ENCODE measurements around the gene CACNA1I.

Gene CACNA1I

GRCh38 chr22:39665229-39665628, 94.7 kb downstream of the CACNA1I start:
- Histone ChIP-seq H3K27ac (ENCODE audit: poor library complexity, severe bottlenecking) (no peak overlapping the region), H3K4me3 (ENCODE audit: severe bottlenecking) (no peak overlapping the region)
- ATAC-seq (ENCODE audit: low read depth) = 0 out of 3 replicates have a peak, but pooled peaks have one; percentile 5

GRCh38 chr22:39665661-39666431, 95.3 kb downstream of the CACNA1I start:
- no peak for TF ChIP-seq CTCF (IDR thresholded peaks at IDR 0.05; ENCODE audit: poor library complexity, severe bottlenecking)
- Histone ChIP-seq H3K4me1 (ENCODE audit: insufficient read depth, poor library complexity, severe bottlenecking) (no peaks in the 10 kb centered on the region), H3K36me3 (ENCODE audit: low read depth) (no peaks in the 10 kb centered on the region), H3K27ac (ENCODE audit: poor library complexity, severe bottlenecking) (no peak overlapping the region), H3K9me3 (ENCODE audit: severe bottlenecking) (no peaks in the 10 kb centered on the region), H3K27me3 (ENCODE audit: insufficient read depth, poor library complexity, severe bottlenecking) (peaks cover 6% of the 10 kb centered on the region), H3K4me3 (ENCODE audit: severe bottlenecking) (no peak overlapping the region)
- DNase-seq (ENCODE audit: low spot score) (no peak), ATAC-seq (ENCODE audit: low read depth) (no peak)

More at GRCh38 chr22:39665229-39665628, 94.7 kb downstream of the CACNA1I start:
- H3K36me3 ChIP-seq (ENCODE audit: low read depth) = no peaks in the 10 kb centered on the region
- no peak for DNase-seq (ENCODE audit: low spot score)
- no peak for TF ChIP-seq CTCF (IDR thresholded peaks at IDR 0.05; ENCODE audit: poor library complexity, severe bottlenecking)
- no peaks in the 10 kb centered on the region for H3K4me1 ChIP-seq (ENCODE audit: insufficient read depth, poor library complexity, severe bottlenecking)
- H3K27me3 ChIP-seq (ENCODE audit: insufficient read depth, poor library complexity, severe bottlenecking) = peaks cover 6% of the 10 kb centered on the region
- no peaks in the 10 kb centered on the region for H3K9me3 ChIP-seq (ENCODE audit: severe bottlenecking)

- no peaks in the 10 kb centered on the region for H3K4me1 ChIP-seq (ENCODE audit: insufficient read depth, poor library complexity, severe bottlenecking)
- DNase-seq (ENCODE audit: low spot score) (no peak), ATAC-seq (ENCODE audit: low read depth) (no peak)
- H3K36me3 ChIP-seq (ENCODE audit: low read depth) = no peaks in the 10 kb centered on the region
- peaks cover 6% of the 10 kb centered on the region for H3K9me3 ChIP-seq (ENCODE audit: severe bottlenecking)
- TF ChIP-seq CTCF (IDR thresholded peaks at IDR 0.05; ENCODE audit: poor library complexity, severe bottlenecking) = no peak
- H3K27me3 ChIP-seq (ENCODE audit: insufficient read depth, poor library complexity, severe bottlenecking) = peaks cover 4% of the 10 kb centered on the region
- no peak overlapping the region for H3K4me3 ChIP-seq (ENCODE audit: severe bottlenecking)
- H3K27ac ChIP-seq (ENCODE audit: poor library complexity, severe bottlenecking) = no peak overlapping the region
These were observed 95.9 kb downstream of the CACNA1I start for GRCh38 chr22:39666495-39666894.

GRCh38 chr22:39666926-39667325, 96.4 kb downstream of the CACNA1I start:
- H3K27ac ChIP-seq (ENCODE audit: poor library complexity, severe bottlenecking) = no peak overlapping the region
- no peak for DNase-seq (ENCODE audit: low spot score)
- peaks cover 10% of the 10 kb centered on the region for H3K9me3 ChIP-seq (ENCODE audit: severe bottlenecking)
- no peaks in the 10 kb centered on the region for H3K27me3 ChIP-seq (ENCODE audit: insufficient read depth, poor library complexity, severe bottlenecking)
- no peaks in the 10 kb centered on the region for H3K4me1 ChIP-seq (ENCODE audit: insufficient read depth, poor library complexity, severe bottlenecking)
- ATAC-seq (ENCODE audit: low read depth) = no peak
- H3K36me3 ChIP-seq (ENCODE audit: low read depth) = no peaks in the 10 kb centered on the region
- H3K4me3 ChIP-seq (ENCODE audit: severe bottlenecking) = no peak overlapping the region
- TF ChIP-seq CTCF (IDR thresholded peaks at IDR 0.05; ENCODE audit: poor library complexity, severe bottlenecking) = no peak

- Histone ChIP-seq H3K27me3 (ENCODE audit: insufficient read depth, poor library complexity, severe bottlenecking) (no peaks in the 10 kb centered on the region), H3K4me3 (ENCODE audit: severe bottlenecking) (no peak overlapping the region), H3K27ac (ENCODE audit: poor library complexity, severe bottlenecking) (no peak overlapping the region), H3K4me1 (ENCODE audit: insufficient read depth, poor library complexity, severe bottlenecking) (peaks cover 6% of the 10 kb centered on the region), H3K36me3 (ENCODE audit: low read depth) (no peaks in the 10 kb centered on the region), H3K9me3 (ENCODE audit: severe bottlenecking) (peaks cover 16% of the 10 kb centered on the region)
- DNase-seq (ENCODE audit: low spot score) = no peak
- no peak for TF ChIP-seq CTCF (IDR thresholded peaks at IDR 0.05; ENCODE audit: poor library complexity, severe bottlenecking)
- ATAC-seq (ENCODE audit: low read depth) = no peak
These were observed 98.9 kb downstream of the CACNA1I start for GRCh38 chr22:39669432-39669831.

Measured in RWPE2 (cell line).